HEK293 (cell line): Measurements from ENCODE around the gene MORN3.

Experiments used
- AEBP2 ChIP-seq: fragments of 450-650 bp; formaldehyde crosslinking; IDR thresholded peaks from 2 replicates; pipeline ENCODE4 v1.5.1; 2016; ENCODE audit warnings: missing biosample characterization, missing genetic modification characterization, borderline replicate concordance
- BCL11A ChIP-seq: fragments of 450-650 bp; formaldehyde crosslinking; IDR thresholded peaks from 2 replicates; pipeline ENCODE4 v1.5.1; 2016; ENCODE audit warnings: low read depth, missing biosample characterization, missing genetic modification characterization
- FEZF1 ChIP-seq: fragments of 450-650 bp; formaldehyde crosslinking; IDR thresholded peaks from 2 replicates; pipeline ENCODE4 v1.5.1; 2016; ENCODE audit warnings: missing biosample characterization, missing genetic modification characterization
- GLI4 ChIP-seq: fragments of 450-650 bp; formaldehyde crosslinking; IDR thresholded peaks from 2 replicates; pipeline ENCODE4 v1.5.1; 2016; ENCODE audit warnings: missing biosample characterization, missing genetic modification characterization
- GLIS2 ChIP-seq: fragments of 450-650 bp; formaldehyde crosslinking; IDR thresholded peaks from 2 replicates; pipeline ENCODE4 v1.5.1; 2016; ENCODE audit warnings: missing biosample characterization, missing genetic modification characterization
- ZBTB7A ChIP-seq: fragments of 450-650 bp; formaldehyde crosslinking; IDR thresholded peaks from 2 replicates; pipeline ENCODE4 v1.5.1; 2016; ENCODE audit warnings: low read depth, missing biosample characterization, missing genetic modification characterization
- ZNF138 ChIP-seq: fragments of 450-650 bp; formaldehyde crosslinking; IDR thresholded peaks from 2 replicates; pipeline ENCODE4 v1.5.1; 2016; ENCODE audit warnings: missing biosample characterization, missing genetic modification characterization, borderline replicate concordance
- ZNF169 ChIP-seq: fragments of 450-650 bp; formaldehyde crosslinking; IDR thresholded peaks from 2 replicates; pipeline ENCODE4 v1.5.1; 2016; ENCODE audit warnings: missing biosample characterization, missing genetic modification characterization
- ZNF248 ChIP-seq: fragments of 450-650 bp; formaldehyde crosslinking; IDR thresholded peaks from 2 replicates; pipeline ENCODE4 v1.5.1; 2017; ENCODE audit warnings: missing biosample characterization, missing genetic modification characterization
- ZNF302 ChIP-seq: fragments of 450-650 bp; formaldehyde crosslinking; IDR thresholded peaks from 2 replicates; pipeline ENCODE4 v1.5.1; 2016; ENCODE audit warnings: missing biosample characterization, missing genetic modification characterization, low read depth
- ZNF391 ChIP-seq: fragments of 450-650 bp; formaldehyde crosslinking; IDR thresholded peaks from 2 replicates; pipeline ENCODE4 v1.5.1; 2016; ENCODE audit warnings: low read depth, missing biosample characterization, missing genetic modification characterization, borderline replicate concordance
- ZNF416 ChIP-seq: fragments of 450-650 bp; formaldehyde crosslinking; IDR thresholded peaks from 2 replicates; pipeline ENCODE4 v1.5.1; 2016; ENCODE audit warnings: missing biosample characterization, missing genetic modification characterization
- ZNF449 ChIP-seq: fragments of 450-650 bp; formaldehyde crosslinking; IDR thresholded peaks from 2 replicates; pipeline ENCODE4 v1.5.1; 2017; ENCODE audit warnings: missing biosample characterization, mild to moderate bottlenecking, missing genetic modification characterization, moderate library complexity
- ZNF473 ChIP-seq: fragments of 450-650 bp; formaldehyde crosslinking; IDR thresholded peaks from 2 replicates; pipeline ENCODE4 v1.5.1; 2017; ENCODE audit warnings: missing biosample characterization, missing genetic modification characterization
- ZNF529 ChIP-seq: fragments of 450-650 bp; formaldehyde crosslinking; IDR thresholded peaks from 2 replicates; pipeline ENCODE4 v1.5.1; 2017; ENCODE audit warnings: missing genetic modification characterization, missing biosample characterization; ENCODE audit not compliant: insufficient replicate concordance
- ZNF560 ChIP-seq: fragments of 450-650 bp; formaldehyde crosslinking; IDR thresholded peaks from 2 replicates; pipeline ENCODE4 v1.5.1; 2017; ENCODE audit warnings: missing biosample characterization, missing genetic modification characterization, borderline replicate concordance
- ZNF571 ChIP-seq: fragments of 450-650 bp; formaldehyde crosslinking; IDR thresholded peaks from 2 replicates; pipeline ENCODE4 v1.5.0; 2017; ENCODE audit warnings: missing biosample characterization, missing genetic modification characterization
- ZNF623 ChIP-seq: fragments of 450-650 bp; formaldehyde crosslinking; IDR thresholded peaks from 2 replicates; pipeline ENCODE4 v1.5.1; 2016; ENCODE audit warnings: missing biosample characterization, missing genetic modification characterization
- ZNF670 ChIP-seq: fragments of 450-650 bp; formaldehyde crosslinking; IDR thresholded peaks from 2 replicates; pipeline ENCODE4 v1.5.1; 2016; ENCODE audit warnings: missing biosample characterization, missing genetic modification characterization, low read depth
- ZNF747 ChIP-seq: fragments of 450-650 bp; formaldehyde crosslinking; IDR thresholded peaks from 2 replicates; pipeline ENCODE4 v1.5.1; 2016; ENCODE audit warnings: missing biosample characterization, missing genetic modification characterization
- ZNF791 ChIP-seq: fragments of 450-650 bp; formaldehyde crosslinking; IDR thresholded peaks from 2 replicates; pipeline ENCODE4 v1.5.1; 2016; ENCODE audit warnings: missing biosample characterization, missing genetic modification characterization
- ZNF792 ChIP-seq: fragments of 450-650 bp; formaldehyde crosslinking; IDR thresholded peaks from 2 replicates; pipeline ENCODE4 v1.5.1; 2016; ENCODE audit warnings: missing biosample characterization, missing genetic modification characterization
- TF ChIP-seq, protein P1 (sequence below): fragments of 450-650 bp; formaldehyde crosslinking; IDR thresholded peaks from 2 replicates; pipeline ENCODE4 v1.5.1; 2016; ENCODE audit warnings: missing biosample characterization, missing genetic modification characterization, borderline replicate concordance
- TF ChIP-seq, protein P2 (sequence below): fragments of 450-650 bp; formaldehyde crosslinking; IDR thresholded peaks from 2 replicates; pipeline ENCODE4 v1.5.1; 2016; ENCODE audit warnings: missing biosample characterization, missing genetic modification characterization
- TF ChIP-seq, protein P3 (sequence below): fragments of 450-650 bp; formaldehyde crosslinking; IDR thresholded peaks from 2 replicates; pipeline ENCODE4 v1.5.1; 2016; ENCODE audit warnings: missing biosample characterization, missing genetic modification characterization
- TF ChIP-seq, protein P4 (sequence below): fragments of 450-650 bp; formaldehyde crosslinking; IDR thresholded peaks from 2 replicates; pipeline ENCODE4 v1.5.1; 2016; ENCODE audit warnings: missing biosample characterization, missing genetic modification characterization

Gene MORN3

GRCh38 chr12:121717041-121717699, 47.7 kb upstream of the MORN3 start (continued):
- no peak for TF ChIP-seq ZNF529 (tag by site-specific recombination)
- TF ChIP-seq ZNF138 (tag by site-specific recombination): no peak
- TF ChIP-seq, protein P1, sequence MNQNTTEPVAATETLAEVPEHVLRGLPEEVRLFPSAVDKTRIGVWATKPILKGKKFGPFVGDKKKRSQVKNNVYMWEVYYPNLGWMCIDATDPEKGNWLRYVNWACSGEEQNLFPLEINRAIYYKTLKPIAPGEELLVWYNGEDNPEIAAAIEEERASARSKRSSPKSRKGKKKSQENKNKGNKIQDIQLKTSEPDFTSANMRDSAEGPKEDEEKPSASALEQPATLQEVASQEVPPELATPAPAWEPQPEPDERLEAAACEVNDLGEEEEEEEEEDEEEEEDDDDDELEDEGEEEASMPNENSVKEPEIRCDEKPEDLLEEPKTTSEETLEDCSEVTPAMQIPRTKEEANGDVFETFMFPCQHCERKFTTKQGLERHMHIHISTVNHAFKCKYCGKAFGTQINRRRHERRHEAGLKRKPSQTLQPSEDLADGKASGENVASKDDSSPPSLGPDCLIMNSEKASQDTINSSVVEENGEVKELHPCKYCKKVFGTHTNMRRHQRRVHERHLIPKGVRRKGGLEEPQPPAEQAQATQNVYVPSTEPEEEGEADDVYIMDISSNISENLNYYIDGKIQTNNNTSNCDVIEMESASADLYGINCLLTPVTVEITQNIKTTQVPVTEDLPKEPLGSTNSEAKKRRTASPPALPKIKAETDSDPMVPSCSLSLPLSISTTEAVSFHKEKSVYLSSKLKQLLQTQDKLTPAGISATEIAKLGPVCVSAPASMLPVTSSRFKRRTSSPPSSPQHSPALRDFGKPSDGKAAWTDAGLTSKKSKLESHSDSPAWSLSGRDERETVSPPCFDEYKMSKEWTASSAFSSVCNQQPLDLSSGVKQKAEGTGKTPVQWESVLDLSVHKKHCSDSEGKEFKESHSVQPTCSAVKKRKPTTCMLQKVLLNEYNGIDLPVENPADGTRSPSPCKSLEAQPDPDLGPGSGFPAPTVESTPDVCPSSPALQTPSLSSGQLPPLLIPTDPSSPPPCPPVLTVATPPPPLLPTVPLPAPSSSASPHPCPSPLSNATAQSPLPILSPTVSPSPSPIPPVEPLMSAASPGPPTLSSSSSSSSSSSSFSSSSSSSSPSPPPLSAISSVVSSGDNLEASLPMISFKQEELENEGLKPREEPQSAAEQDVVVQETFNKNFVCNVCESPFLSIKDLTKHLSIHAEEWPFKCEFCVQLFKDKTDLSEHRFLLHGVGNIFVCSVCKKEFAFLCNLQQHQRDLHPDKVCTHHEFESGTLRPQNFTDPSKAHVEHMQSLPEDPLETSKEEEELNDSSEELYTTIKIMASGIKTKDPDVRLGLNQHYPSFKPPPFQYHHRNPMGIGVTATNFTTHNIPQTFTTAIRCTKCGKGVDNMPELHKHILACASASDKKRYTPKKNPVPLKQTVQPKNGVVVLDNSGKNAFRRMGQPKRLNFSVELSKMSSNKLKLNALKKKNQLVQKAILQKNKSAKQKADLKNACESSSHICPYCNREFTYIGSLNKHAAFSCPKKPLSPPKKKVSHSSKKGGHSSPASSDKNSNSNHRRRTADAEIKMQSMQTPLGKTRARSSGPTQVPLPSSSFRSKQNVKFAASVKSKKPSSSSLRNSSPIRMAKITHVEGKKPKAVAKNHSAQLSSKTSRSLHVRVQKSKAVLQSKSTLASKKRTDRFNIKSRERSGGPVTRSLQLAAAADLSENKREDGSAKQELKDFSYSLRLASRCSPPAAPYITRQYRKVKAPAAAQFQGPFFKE (tag by site-specific recombination): no peak
- no peak for TF ChIP-seq GLIS2
- no peak for TF ChIP-seq AEBP2
- peak; percentile 67 for TF ChIP-seq FEZF1 (tag by site-specific recombination)
- no peak for TF ChIP-seq ZNF571 (tag by site-specific recombination)
- TF ChIP-seq ZNF791: no peak
- TF ChIP-seq, protein P2, sequence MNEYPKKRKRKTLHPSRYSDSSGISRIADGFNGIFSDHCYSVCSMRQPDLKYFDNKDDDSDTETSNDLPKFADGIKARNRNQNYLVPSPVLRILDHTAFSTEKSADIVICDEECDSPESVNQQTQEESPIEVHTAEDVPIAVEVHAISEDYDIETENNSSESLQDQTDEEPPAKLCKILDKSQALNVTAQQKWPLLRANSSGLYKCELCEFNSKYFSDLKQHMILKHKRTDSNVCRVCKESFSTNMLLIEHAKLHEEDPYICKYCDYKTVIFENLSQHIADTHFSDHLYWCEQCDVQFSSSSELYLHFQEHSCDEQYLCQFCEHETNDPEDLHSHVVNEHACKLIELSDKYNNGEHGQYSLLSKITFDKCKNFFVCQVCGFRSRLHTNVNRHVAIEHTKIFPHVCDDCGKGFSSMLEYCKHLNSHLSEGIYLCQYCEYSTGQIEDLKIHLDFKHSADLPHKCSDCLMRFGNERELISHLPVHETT (tag by site-specific recombination): 0 out of 2 replicates have a peak, but pooled peaks have one; percentile 42
- no peak for TF ChIP-seq ZNF623 (tag by site-specific recombination)
- no peak for TF ChIP-seq ZNF560 (tag by site-specific recombination)
- no peak for TF ChIP-seq ZBTB7A (tag by site-specific recombination)
- TF ChIP-seq ZNF449 (tag by site-specific recombination): no peak
- TF ChIP-seq, protein P3, sequence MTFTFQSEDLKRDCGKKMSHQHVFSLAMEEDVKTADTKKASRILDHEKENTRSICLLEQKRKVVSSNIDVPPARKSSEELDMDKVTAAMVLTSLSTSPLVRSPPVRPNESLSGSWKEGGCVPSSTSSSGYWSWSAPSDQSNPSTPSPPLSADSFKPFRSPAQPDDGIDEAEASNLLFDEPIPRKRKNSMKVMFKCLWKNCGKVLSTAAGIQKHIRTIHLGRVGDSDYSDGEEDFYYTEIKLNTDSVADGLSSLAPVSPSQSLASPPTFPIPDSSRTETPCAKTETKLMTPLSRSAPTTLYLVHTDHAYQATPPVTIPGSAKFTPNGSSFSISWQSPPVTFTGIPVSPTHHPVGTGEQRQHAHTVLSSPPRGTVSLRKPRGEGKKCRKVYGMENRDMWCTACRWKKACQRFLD: no peak
- no peak for TF ChIP-seq ZNF747
- TF ChIP-seq ZNF391 (tag by site-specific recombination): no peak
- TF ChIP-seq, protein P4, sequence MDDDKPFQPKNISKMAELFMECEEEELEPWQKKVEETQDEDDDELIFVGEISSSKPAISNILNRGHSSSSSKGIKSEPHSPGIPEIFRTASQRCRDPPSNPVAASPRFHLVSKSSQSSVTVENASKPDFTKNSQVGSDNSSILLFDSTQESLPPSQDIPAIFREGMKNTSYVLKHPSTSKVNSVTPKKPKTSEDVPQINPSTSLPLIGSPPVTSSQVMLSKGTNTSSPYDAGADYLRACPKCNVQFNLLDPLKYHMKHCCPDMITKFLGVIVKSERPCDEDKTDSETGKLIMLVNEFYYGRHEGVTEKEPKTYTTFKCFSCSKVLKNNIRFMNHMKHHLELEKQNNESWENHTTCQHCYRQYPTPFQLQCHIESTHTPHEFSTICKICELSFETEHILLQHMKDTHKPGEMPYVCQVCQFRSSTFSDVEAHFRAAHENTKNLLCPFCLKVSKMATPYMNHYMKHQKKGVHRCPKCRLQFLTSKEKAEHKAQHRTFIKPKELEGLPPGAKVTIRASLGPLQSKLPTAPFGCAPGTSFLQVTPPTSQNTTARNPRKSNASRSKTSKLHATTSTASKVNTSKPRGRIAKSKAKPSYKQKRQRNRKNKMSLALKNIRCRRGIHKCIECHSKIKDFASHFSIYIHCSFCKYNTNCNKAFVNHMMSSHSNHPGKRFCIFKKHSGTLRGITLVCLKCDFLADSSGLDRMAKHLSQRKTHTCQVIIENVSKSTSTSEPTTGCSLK (tag by site-specific recombination): no peak
- no peak for TF ChIP-seq ZNF302 (tag by site-specific recombination)
- TF ChIP-seq ZNF248 (tag by site-specific recombination): no peak
- TF ChIP-seq ZNF169 (tag by site-specific recombination): no peak
- TF ChIP-seq GLI4 (tag by site-specific recombination): 0 out of 2 replicates have a peak, but pooled peaks have one; percentile 46
- no peak for TF ChIP-seq ZNF416 (tag by site-specific recombination)
- TF ChIP-seq BCL11A (tag by site-specific recombination): peak; percentile 79; the same call in 1 of the 2 replicates
- no peak for TF ChIP-seq ZNF792 (tag by site-specific recombination)
- TF ChIP-seq ZNF473: no peak
- TF ChIP-seq ZNF670: no peak
